Chondrocyte (in vitro differentiated cells): Measurements from ENCODE around the gene HECA. TPM values are rescaled to one million over a fixed set of nuclear protein-coding genes. Genes with fewer than 3 reads are reported as not detected.
"Not testable (repeated sequence)": the region's sequence is repeated elsewhere in the genome, so short reads cannot be mapped to it uniquely, and the experiment has no call there.

Source experiments
- DNase-seq: peaks from one replicate; pipeline ENCODE4 v3.0.0; 2021; ENCODE audit warnings: mixed read lengths, low spot score
- H3K27ac Mint-ChIP-seq: one replicate; pipeline ENCODE4 v1.8.0; 2021; ENCODE audit warnings: mild to moderate bottlenecking, moderate library complexity, mixed read lengths; ENCODE audit not compliant: unreplicated experiment
- H3K27me3 Mint-ChIP-seq: 2 replicates; pipeline ENCODE4 v1.8.0; 2021; ENCODE audit warnings: low read depth, mixed read lengths
- H3K36me3 Mint-ChIP-seq: 2 replicates; pipeline ENCODE4 v1.8.0; 2021; ENCODE audit warnings: low read depth, mixed read lengths
- H3K4me1 Mint-ChIP-seq: 2 replicates; pipeline ENCODE4 v1.8.0; 2021; ENCODE audit warnings: low read depth, mild to moderate bottlenecking, mixed read lengths
- H3K4me3 Mint-ChIP-seq: one replicate; pipeline ENCODE4 v1.8.0; 2021; ENCODE audit warnings: mild to moderate bottlenecking, moderate library complexity, mixed read lengths; ENCODE audit not compliant: unreplicated experiment
- H3K9me3 Mint-ChIP-seq: 2 replicates; pipeline ENCODE4 v1.8.0; 2021; ENCODE audit warnings: low read depth, mixed read lengths
- total RNA-seq: library from RNA; stranded (reverse); gene quantifications from 3 replicates; pipeline ENCODE4 v1.2.1, GENCODE V29; 2021
- TF ChIP-seq, protein P1 (sequence below): fragments of 200-600 bp; sonication (generic); IDR thresholded peaks from 2 replicates; pipeline ENCODE4 v1.5.0; 2021; ENCODE audit warnings: antibody characterized with exemption, mild to moderate bottlenecking, moderate library complexity

Gene HECA
- total RNA-seq, 1 donor from 2014 or later: 23.8 TPM

DNA sequence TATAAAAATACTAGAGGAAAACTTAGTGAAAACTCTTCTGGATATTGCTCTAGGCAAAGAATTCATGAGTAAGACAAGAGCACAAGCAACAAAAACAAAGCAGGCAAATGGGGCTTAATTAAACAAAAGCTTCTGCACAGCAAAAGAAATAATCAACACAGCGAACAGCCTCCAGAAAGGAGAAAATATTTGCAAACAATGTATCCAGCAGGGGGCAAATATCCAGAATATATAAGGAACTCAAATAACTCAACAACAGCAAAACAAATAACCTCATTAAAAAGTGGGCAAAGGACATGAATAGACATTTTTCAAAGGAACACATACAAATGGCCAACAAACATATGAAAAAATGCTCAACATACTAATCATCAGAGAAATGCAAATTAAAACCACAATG lies 17.1 kb upstream of the HECA start:
- peaks cover 5% of the 10 kb centered on the region for H3K4me1 Mint-ChIP-seq
- no peak overlapping the region for H3K4me3 Mint-ChIP-seq
- TF ChIP-seq, protein P1, sequence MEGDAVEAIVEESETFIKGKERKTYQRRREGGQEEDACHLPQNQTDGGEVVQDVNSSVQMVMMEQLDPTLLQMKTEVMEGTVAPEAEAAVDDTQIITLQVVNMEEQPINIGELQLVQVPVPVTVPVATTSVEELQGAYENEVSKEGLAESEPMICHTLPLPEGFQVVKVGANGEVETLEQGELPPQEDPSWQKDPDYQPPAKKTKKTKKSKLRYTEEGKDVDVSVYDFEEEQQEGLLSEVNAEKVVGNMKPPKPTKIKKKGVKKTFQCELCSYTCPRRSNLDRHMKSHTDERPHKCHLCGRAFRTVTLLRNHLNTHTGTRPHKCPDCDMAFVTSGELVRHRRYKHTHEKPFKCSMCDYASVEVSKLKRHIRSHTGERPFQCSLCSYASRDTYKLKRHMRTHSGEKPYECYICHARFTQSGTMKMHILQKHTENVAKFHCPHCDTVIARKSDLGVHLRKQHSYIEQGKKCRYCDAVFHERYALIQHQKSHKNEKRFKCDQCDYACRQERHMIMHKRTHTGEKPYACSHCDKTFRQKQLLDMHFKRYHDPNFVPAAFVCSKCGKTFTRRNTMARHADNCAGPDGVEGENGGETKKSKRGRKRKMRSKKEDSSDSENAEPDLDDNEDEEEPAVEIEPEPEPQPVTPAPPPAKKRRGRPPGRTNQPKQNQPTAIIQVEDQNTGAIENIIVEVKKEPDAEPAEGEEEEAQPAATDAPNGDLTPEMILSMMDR: peak; percentile 56
- peaks cover 14% of the 10 kb centered on the region for H3K9me3 Mint-ChIP-seq
- H3K36me3 Mint-ChIP-seq: peaks cover 5% of the 10 kb centered on the region
- no peaks in the 10 kb centered on the region for H3K27me3 Mint-ChIP-seq
- DNase-seq: no peak
- H3K27ac Mint-ChIP-seq: no peak overlapping the region

DNA sequence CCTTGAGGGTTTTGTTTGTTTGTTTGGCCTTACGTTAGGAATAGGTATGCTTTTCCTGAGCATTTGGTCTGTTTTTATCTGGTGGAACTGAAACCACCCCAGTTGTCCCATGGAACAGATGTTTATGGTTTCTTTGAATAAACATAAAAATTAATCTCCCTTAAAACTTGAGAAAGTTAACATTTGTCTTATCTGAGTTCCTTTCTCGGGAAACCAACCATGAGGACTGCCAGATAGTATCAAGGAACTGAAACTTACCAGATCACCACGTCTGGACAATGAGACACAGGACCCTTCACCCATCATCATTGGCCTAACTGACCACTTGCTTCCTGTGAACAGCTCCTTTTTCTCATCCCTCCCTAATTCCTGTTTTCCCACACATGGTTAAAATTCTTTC lies 15.3 kb upstream of the HECA start:
- DNase-seq: no peak
- TF ChIP-seq, protein P1: no peak
- Mint-ChIP-seq H3K36me3 (peaks cover 5% of the 10 kb centered on the region), H3K9me3 (peaks cover 14% of the 10 kb centered on the region), H3K4me3 (no peak overlapping the region), H3K27ac (no peak overlapping the region), H3K27me3 (no peaks in the 10 kb centered on the region), H3K4me1 (peaks cover 5% of the 10 kb centered on the region)

DNA sequence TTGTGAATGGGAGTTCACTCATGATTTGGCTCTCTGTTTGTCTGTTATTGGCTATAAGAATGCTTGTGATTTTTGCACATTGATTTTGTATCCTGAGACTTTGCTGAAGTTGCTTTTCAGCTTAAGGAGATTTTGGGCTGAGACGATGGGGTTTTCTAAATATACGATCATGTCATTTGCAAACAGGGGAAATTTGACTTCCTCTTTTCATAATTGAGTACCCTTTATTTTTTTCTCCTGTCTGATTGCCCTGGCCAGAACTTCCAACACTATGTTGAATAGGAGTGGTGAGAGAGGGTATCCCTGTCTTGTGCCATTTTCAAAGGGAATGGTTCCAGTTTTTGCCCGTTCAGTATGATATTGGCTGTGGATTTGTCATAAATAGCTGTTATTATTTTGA lies 12.1 kb upstream of the HECA start:
- not testable (repeated sequence) for H3K27ac Mint-ChIP-seq, H3K4me3 Mint-ChIP-seq, H3K36me3 Mint-ChIP-seq, DNase-seq, H3K27me3 Mint-ChIP-seq
- peaks cover 14% of the 10 kb centered on the region for H3K9me3 Mint-ChIP-seq
- peaks cover 22% of the 10 kb centered on the region for H3K4me1 Mint-ChIP-seq

DNA sequence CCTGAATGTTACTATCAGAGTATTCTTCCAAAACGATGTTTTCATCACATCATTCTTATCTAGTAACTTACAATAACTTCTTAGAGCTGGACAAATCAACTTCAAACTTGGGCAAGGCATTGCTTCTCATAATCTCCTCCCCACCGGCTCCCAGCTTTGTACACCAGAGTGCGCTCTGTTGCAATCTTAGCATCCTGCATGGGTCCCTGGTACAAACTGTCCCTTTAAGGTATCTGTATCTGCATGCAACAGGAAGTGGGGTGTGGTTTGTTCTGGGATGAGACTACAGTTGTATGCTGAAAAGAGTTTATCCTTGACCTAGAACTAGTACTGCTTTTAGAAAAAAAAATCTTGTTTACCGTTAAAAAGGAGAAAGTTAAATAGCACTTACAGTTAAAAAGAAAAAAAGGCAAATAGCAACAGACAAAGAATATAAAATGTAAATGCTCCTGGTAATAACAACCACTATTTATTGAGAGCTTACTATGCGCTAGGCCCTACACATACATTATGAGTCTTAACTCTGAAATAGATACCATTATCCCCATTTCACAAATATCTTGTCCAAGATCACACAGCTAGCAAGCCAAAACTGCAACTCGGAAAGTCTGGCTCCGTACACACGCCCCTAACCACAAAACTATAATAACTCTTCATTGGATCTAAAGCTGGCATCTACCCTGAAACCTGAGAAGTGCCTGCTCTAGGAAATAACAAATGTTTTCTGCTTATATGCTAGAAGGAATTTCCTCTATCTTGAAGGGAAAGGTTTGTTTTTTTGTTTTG lies 9.8 kb upstream of the HECA start:
- Mint-ChIP-seq H3K4me1 (peaks cover 24% of the 10 kb centered on the region), H3K36me3 (no peaks in the 10 kb centered on the region)
- DNase-seq: no peak

DNA sequence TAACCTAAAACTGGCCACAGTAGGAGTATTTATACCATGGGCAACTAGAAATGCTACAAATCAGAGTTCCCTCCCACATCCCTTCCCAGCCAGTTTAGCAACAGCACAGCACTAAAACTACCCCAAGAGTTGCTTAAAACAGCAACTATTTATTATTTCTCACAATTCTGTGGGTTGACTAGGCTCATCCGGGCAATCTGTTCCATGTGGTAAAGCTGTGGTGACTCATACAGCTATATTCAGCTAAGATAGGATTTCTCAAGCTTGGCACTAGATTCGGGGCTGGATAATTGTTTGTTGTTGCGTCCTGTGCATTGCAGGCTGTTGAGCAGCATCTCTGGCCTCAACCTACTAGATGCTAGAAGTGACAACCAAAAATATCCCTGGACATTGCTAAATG lies 8.6 kb upstream of the HECA start:
- Mint-ChIP-seq H3K36me3 (no peaks in the 10 kb centered on the region), H3K9me3 (no peaks in the 10 kb centered on the region), H3K27ac (peak overlapping the region; percentile 42), H3K4me3 (no peak overlapping the region), H3K4me1 (peaks cover 24% of the 10 kb centered on the region), H3K27me3 (no peaks in the 10 kb centered on the region)
- no peak for DNase-seq
- TF ChIP-seq, protein P1: no peak

More for the DNA sequence above, 9.8 kb upstream of the HECA start:
- TF ChIP-seq, protein P1: peak; percentile 69
- H3K9me3 Mint-ChIP-seq: peaks cover 7% of the 10 kb centered on the region
- no peaks in the 10 kb centered on the region for H3K27me3 Mint-ChIP-seq
- H3K4me3 Mint-ChIP-seq: no peak overlapping the region
- no peak overlapping the region for H3K27ac Mint-ChIP-seq

DNA sequence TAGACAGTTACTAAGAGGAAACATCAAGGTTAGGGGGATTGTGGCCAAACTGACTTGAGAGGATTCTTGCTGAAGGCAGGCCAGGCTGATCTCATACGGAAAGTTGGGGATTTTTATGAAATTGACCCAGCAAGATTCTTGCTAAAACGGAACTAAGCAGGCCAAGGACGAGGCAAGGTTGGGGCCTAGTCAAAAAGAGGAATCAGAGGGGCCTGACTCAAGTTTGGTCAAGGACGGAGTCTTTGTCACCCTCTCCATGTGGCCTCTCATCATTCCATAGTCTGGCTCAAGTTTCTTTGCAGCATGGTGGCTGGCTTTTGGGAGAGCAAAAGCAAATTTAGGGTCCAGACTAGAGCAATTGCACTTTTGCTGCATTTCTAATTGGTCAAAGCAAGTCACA lies 7.9 kb upstream of the HECA start:
- no peaks in the 10 kb centered on the region for H3K27me3 Mint-ChIP-seq
- H3K9me3 Mint-ChIP-seq: no peaks in the 10 kb centered on the region
- peaks cover 24% of the 10 kb centered on the region for H3K4me1 Mint-ChIP-seq
- no peaks in the 10 kb centered on the region for H3K36me3 Mint-ChIP-seq
- no peak for DNase-seq
- H3K4me3 Mint-ChIP-seq: no peak overlapping the region
- H3K27ac Mint-ChIP-seq: peak overlapping the region; percentile 33
- TF ChIP-seq, protein P1: no peak
